Adrenal gland (tissue), 5 donors: Measurements from ENCODE around the gene PRSS8.

Experiments
- CTCF ChIP-seq, 6 experiments: fragments of 450-650 bp in 4 of 6; fragments of 200-600 bp in 2 of 6; sonication (generic) in 1 of 6; IDR thresholded peaks; 1 replicate in 5 of 6; 2 replicates in 1 of 6; pipeline versions ENCODE4 v1.5.1 to v1.8.0; 2016 to 2021; ENCODE audit warnings: antibody characterized with exemption in 6 of 6, mild to moderate bottlenecking in 2 of 6, moderate library complexity in 1 of 6
- POLR2A ChIP-seq, 2 donors: fragments of 450-650 bp; IDR thresholded peaks; one replicate each; pipeline ENCODE4 v1.6.1; 2017; ENCODE audit warnings: antibody characterized with exemption in 2 of 2, mild to moderate bottlenecking in 2 of 2, moderate library complexity in 1 of 2
- donor health status: DM: no; HTN: no; CAD: no.

- TF ChIP-seq CTCF (IDR thresholded peaks at IDR 0.05): no peak
- TF ChIP-seq POLR2A (IDR thresholded peaks at IDR 0.05): no peak
These were observed 47.6 kb downstream of the PRSS8 start for GRCh38 chr16:31087971-31088370.
